Caco-2 (cell line): ENCODE measurements around the gene SLF2. TPM values are rescaled to one million over a fixed set of nuclear protein-coding genes. Genes with fewer than 3 reads are reported as not detected.

Experiments
- BruUV-seq: library from RNA; stranded (reverse); fragments of 400-500 nt; replicated peaks from 2 replicates; lab custom pipeline; 2021; lab: Mats Ljungman, UMichigan
- CTCF ChIA-PET: fragments of 300-600 bp; sonication (Branson Sonifier 250); formaldehyde crosslinking; loops from one replicate; lab custom pipeline; 2022; ENCODE audit warnings: antibody characterized with exemption; lab: Charles Lee
- POLR2A ChIA-PET: fragments of 300-600 bp; sonication (Branson Sonifier 250); formaldehyde crosslinking; loops from one replicate; lab custom pipeline; 2022; ENCODE audit warnings: antibody characterized with exemption; lab: Charles Lee
- DNase-seq, 2 experiments: peaks; one replicate each; pipeline versions ENCODE4 v3.0.0 to v3.0.0-alpha.2; 2020 to 2022
- H3K27me3 ChIP-seq: replicated peaks from 2 replicates; pipeline ENCODE4 v1.6.0; 2011; ENCODE audit warnings: low read length; ENCODE audit not compliant: control insufficient read depth, insufficient read depth
- H3K36me3 ChIP-seq: 2 replicates; pipeline ENCODE4 v1.5.1; 2011; ENCODE audit warnings: low read length; ENCODE audit not compliant: control insufficient read depth, insufficient read depth
- H3K4me1 ChIP-seq: fragments of 250-450 bp; sonication (Bioruptor Pico); 2 replicates; pipeline ENCODE4 v1.5.1; 2020; ENCODE audit warnings: mild to moderate bottlenecking
- H3K4me3 ChIP-seq: 2 replicates; pipeline ENCODE4 v1.5.1; 2011; ENCODE audit warnings: low read depth, mild to moderate bottlenecking, control low read depth, low read length
- H3K9me3 ChIP-seq: fragments of 250-450 bp; sonication (Bioruptor Pico); 2 replicates; pipeline ENCODE4 v1.5.1; 2020; ENCODE audit warnings: mild to moderate bottlenecking, moderate library complexity
- H3K27ac Mint-ChIP-seq: one replicate; pipeline ENCODE4 v1.8.0; 2022; ENCODE audit warnings: mixed read lengths; ENCODE audit not compliant: unreplicated experiment
- H3K27me3 Mint-ChIP-seq: one replicate; pipeline ENCODE4 v1.8.0; 2022; ENCODE audit warnings: mixed read lengths; ENCODE audit not compliant: insufficient read depth, unreplicated experiment
- H3K36me3 Mint-ChIP-seq: one replicate; pipeline ENCODE4 v1.8.0; 2022; ENCODE audit warnings: mild to moderate bottlenecking, mixed read lengths; ENCODE audit not compliant: insufficient read depth, unreplicated experiment
- H3K4me1 Mint-ChIP-seq: one replicate; pipeline ENCODE4 v1.8.0; 2022; ENCODE audit warnings: low read depth, mixed read lengths; ENCODE audit not compliant: unreplicated experiment
- H3K4me3 Mint-ChIP-seq: one replicate; pipeline ENCODE4 v1.8.0; 2022; ENCODE audit warnings: mild to moderate bottlenecking, moderate library complexity, mixed read lengths; ENCODE audit not compliant: unreplicated experiment
- H3K9me3 Mint-ChIP-seq: one replicate; pipeline ENCODE4 v1.8.0; 2022; ENCODE audit warnings: mixed read lengths; ENCODE audit not compliant: unreplicated experiment
- CTCF ChIP-seq, 2 experiments: fragments of 200-600 bp in 1 of 2; IDR thresholded peaks; 1 replicate in 1 of 2; 2 replicates in 1 of 2; pipeline versions ENCODE4 v1.5.1 to v1.8.0; 2011 to 2022; ENCODE audit warnings: antibody characterized with exemption in 1 of 2, control low read depth in 1 of 2, inconsistent platforms in 1 of 2, low read depth in 1 of 2, low read length in 1 of 2, mild to moderate bottlenecking in 1 of 2, moderate library complexity in 1 of 2; ENCODE audit not compliant: insufficient read depth in 1 of 2, severe bottlenecking in 1 of 2, unreplicated experiment in 1 of 2
- intact Hi-C: fragments of 100-400 bp; cut with micrococcal nuclease; formaldehyde crosslinking; loops from one replicate; pipeline ENCODE4 v1.10.0; 2022; ENCODE audit not compliant: unreplicated experiment
- total RNA-seq: library from RNA; stranded (reverse); gene quantifications from 2 replicates; pipeline ENCODE4 v1.2.3, GENCODE V29; 2022

SLF2 gene
- total RNA-seq, 1 experiment from 2014 or later: 25.2 TPM

- no peaks in the 10 kb centered on the region for H3K27me3 Mint-ChIP-seq
- Histone ChIP-seq H3K27me3 (no peaks in the 10 kb centered on the region), H3K9me3 (no peaks in the 10 kb centered on the region), H3K4me1 (peaks cover 56% of the 10 kb centered on the region), H3K4me3 (no peak overlapping the region), H3K36me3 (no peaks in the 10 kb centered on the region)
- H3K9me3 Mint-ChIP-seq: no peaks in the 10 kb centered on the region
- no TSS peak for BruUV-seq
- ChIA-PET POLR2A (no interaction called here), CTCF (interaction anchor here (1.0 to 2.7 kb wide), 5 partner anchors 11 to 358 kb away, joined by 3 to 14 read pairs (median 12); no protein-coding TSS in a partner anchor)
- H3K36me3 Mint-ChIP-seq: no peaks in the 10 kb centered on the region
- no peak for TF ChIP-seq CTCF (IDR thresholded peaks at IDR 0.05; ENCODE audit: insufficient read depth in 1 of 2, low read depth in 1 of 2, low read length in 1 of 2, severe bottlenecking in 1 of 2, unreplicated experiment in 1 of 2)
- DNase-seq: no peak
- H3K4me1 Mint-ChIP-seq: peaks cover 53% of the 10 kb centered on the region
- peak overlapping the region; percentile 37 for H3K4me3 Mint-ChIP-seq
- intact Hi-C loops: loop anchor here (5.0 kb wide), 1 partner anchor 135 kb away; no protein-coding TSS in a partner anchor
- H3K27ac Mint-ChIP-seq: no peak overlapping the region
Measured at GRCh38 chr10:100876585-100877460, 35.9 kb upstream of the SLF2 start.

- intact Hi-C loops: loop anchor here (5.0 kb wide), 1 partner anchor 135 kb away; no protein-coding TSS in a partner anchor
- H3K4me1 ChIP-seq: peaks cover 61% of the 10 kb centered on the region
- TF ChIP-seq CTCF (IDR thresholded peaks at IDR 0.05; ENCODE audit: insufficient read depth in 1 of 2, low read depth in 1 of 2, low read length in 1 of 2, severe bottlenecking in 1 of 2, unreplicated experiment in 1 of 2): no peak
- Mint-ChIP-seq H3K4me1 (peaks cover 57% of the 10 kb centered on the region), H3K36me3 (no peaks in the 10 kb centered on the region), H3K27ac (no peak overlapping the region), H3K4me3 (no peak overlapping the region), H3K27me3 (no peaks in the 10 kb centered on the region), H3K9me3 (no peaks in the 10 kb centered on the region)
- H3K36me3 ChIP-seq: no peaks in the 10 kb centered on the region
- no peak overlapping the region for H3K4me3 ChIP-seq
- no peaks in the 10 kb centered on the region for H3K27me3 ChIP-seq
- ChIA-PET POLR2A (no interaction called here), CTCF (interaction anchor here (1.0 to 2.7 kb wide), 6 partner anchors 111 to 395 kb away, joined by 4 to 84 read pairs (median 12); no protein-coding TSS in a partner anchor)
- BruUV-seq: no TSS peak
- H3K9me3 ChIP-seq: no peaks in the 10 kb centered on the region
- no peak for DNase-seq
Measured at GRCh38 chr10:100877461-100877850, 35.3 kb upstream of the SLF2 start.

- POLR2A ChIA-PET: interaction anchor here (1.0 kb wide), 1 partner anchor 343 kb away, joined by 12 read pairs; the partner anchor contains the start of gene HIF1AN
Measured at GRCh38 chr10:100878291-100878910, 34.4 kb upstream of the SLF2 start.

More at GRCh38 chr10:100878291-100878910, 34.4 kb upstream of the SLF2 start:
- peak; percentile 66 to 90 for TF ChIP-seq CTCF (IDR thresholded peaks at IDR 0.05; ENCODE audit: insufficient read depth in 1 of 2, low read depth in 1 of 2, low read length in 1 of 2, severe bottlenecking in 1 of 2, unreplicated experiment in 1 of 2)
- CTCF ChIA-PET: interaction anchor here (0.5 to 2.7 kb wide), 40 partner anchors 11 to 592 kb away, joined by 3 to 84 read pairs (median 5); partner anchors contain the start of genes HIF1AN, PAX2 and SLF2
- Histone ChIP-seq H3K4me3 (no peak overlapping the region), H3K9me3 (no peaks in the 10 kb centered on the region), H3K36me3 (no peaks in the 10 kb centered on the region), H3K27me3 (no peaks in the 10 kb centered on the region), H3K4me1 (peaks cover 61% of the 10 kb centered on the region)
- no peaks in the 10 kb centered on the region for H3K27me3 Mint-ChIP-seq
- intact Hi-C loops: loop anchor here (1.0 to 5.0 kb wide), 8 partner anchors 49 to 444 kb away; no protein-coding TSS in a partner anchor
- peaks cover 60% of the 10 kb centered on the region for H3K4me1 Mint-ChIP-seq
- peak; percentile 77 to 80 for DNase-seq
- H3K9me3 Mint-ChIP-seq: no peaks in the 10 kb centered on the region
- BruUV-seq: no TSS peak
- H3K27ac Mint-ChIP-seq: peak overlapping the region; percentile 20
- no peak overlapping the region for H3K4me3 Mint-ChIP-seq
- no peaks in the 10 kb centered on the region for H3K36me3 Mint-ChIP-seq
